Activated naive CD4-positive, alpha-beta T cell treated with anti-CD3 and anti-CD28 coated beads, Interleukin-2, amount 50 U/mL, for 24 hours (primary cell): Measurements from ENCODE around the gene SGCD.

Experiments used
- H3K27ac Mint-ChIP-seq: one replicate; pipeline ENCODE4 v1.8.0; 2021; ENCODE audit warnings: mild to moderate bottlenecking, mixed read lengths
- H3K27me3 Mint-ChIP-seq: one replicate; pipeline ENCODE4 v1.8.0; 2021; ENCODE audit warnings: mixed read lengths
- H3K36me3 Mint-ChIP-seq: one replicate; pipeline ENCODE4 v1.8.0; 2021; ENCODE audit warnings: mixed read lengths
- H3K4me1 Mint-ChIP-seq: one replicate; pipeline ENCODE4 v1.8.0; 2021; ENCODE audit warnings: mixed read lengths
- H3K4me3 Mint-ChIP-seq: one replicate; pipeline ENCODE4 v1.8.0; 2021; ENCODE audit warnings: mild to moderate bottlenecking, mixed read lengths
- H3K9me3 Mint-ChIP-seq: one replicate; pipeline ENCODE4 v1.8.0; 2021; ENCODE audit warnings: mixed read lengths

The SGCD gene

DNA sequence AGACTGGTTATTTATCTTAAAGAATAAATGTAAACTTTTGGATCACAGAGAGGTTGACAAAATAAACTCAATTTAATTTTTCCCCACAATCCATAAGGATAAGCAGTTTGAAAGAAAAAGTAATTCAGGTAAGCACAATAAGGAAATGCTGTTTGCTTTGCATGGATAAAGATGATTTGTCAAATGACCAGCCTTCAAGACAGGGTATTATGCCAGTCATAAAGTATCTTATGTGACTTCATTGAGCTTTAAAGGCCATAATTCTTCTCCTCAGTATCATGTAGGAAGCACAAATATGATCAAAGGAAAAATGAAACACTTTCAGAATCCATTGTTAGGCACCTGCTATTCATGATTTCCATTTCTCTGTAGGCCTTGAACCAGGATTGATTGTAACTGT is 342.5 kb downstream of the SGCD start:
- no peaks in the 10 kb centered on the region for H3K4me1 Mint-ChIP-seq
- no peaks in the 10 kb centered on the region for H3K36me3 Mint-ChIP-seq
- H3K9me3 Mint-ChIP-seq = no peaks in the 10 kb centered on the region
- peaks cover 1% of the 10 kb centered on the region for H3K27me3 Mint-ChIP-seq
- H3K4me3 Mint-ChIP-seq = no peak overlapping the region
- H3K27ac Mint-ChIP-seq = no peak overlapping the region

- Mint-ChIP-seq H3K27me3 (peaks cover 1% of the 10 kb centered on the region), H3K4me3 (no peak overlapping the region)
Observed at GRCh38 chr5:156670615-156671014, 343.7 kb downstream of the SGCD start.

DNA sequence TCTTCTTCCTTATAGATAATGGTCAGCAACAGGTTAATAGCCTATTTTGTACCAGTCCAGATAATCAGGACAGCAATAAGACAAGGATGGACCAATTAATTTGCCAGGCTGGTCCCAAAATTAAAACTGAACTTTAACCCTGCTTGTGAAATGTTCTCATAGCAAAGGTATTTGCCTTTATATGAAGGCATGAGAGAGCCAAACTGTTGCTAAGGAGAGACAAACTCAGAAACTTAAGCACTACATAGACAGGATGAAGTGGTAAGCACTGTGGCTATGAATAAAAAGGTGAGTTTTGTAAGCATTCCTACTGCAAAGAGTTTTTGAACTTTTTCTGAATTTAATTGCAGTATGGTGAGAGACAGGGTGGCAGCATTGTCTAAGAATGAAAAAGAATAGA is 348.4 kb downstream of the SGCD start:
- H3K27ac Mint-ChIP-seq = no peak overlapping the region

More at GRCh38 chr5:156670615-156671014, 343.7 kb downstream of the SGCD start:
- Mint-ChIP-seq H3K4me1 (no peaks in the 10 kb centered on the region), H3K36me3 (no peaks in the 10 kb centered on the region), H3K27ac (no peak overlapping the region), H3K9me3 (no peaks in the 10 kb centered on the region)

DNA sequence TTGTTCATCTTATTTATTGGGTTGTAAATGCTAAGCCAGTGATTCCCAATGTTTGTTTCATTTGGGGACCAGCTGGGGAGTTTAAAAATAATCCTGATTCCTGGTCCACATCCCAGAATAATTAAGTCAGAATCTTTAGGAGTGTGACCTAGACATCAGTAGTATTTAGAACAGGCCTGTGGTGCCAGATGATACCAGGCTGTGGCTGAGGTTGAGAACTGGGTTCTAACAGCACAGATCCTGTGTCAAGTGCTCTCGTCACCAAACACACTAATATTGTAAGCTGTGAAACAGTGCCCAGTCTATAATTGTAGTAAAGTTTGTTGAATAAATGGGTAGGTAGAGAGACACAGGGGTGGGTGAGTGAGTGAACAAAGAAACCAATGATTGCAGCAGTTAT is 351.0 kb downstream of the SGCD start:
- H3K27ac Mint-ChIP-seq = no peak overlapping the region
- no peak overlapping the region for H3K4me3 Mint-ChIP-seq
- peaks cover 3% of the 10 kb centered on the region for H3K27me3 Mint-ChIP-seq
- H3K4me1 Mint-ChIP-seq = no peaks in the 10 kb centered on the region
- H3K36me3 Mint-ChIP-seq = no peaks in the 10 kb centered on the region
- H3K9me3 Mint-ChIP-seq = no peaks in the 10 kb centered on the region

More for the DNA sequence above, 348.4 kb downstream of the SGCD start:
- H3K27me3 Mint-ChIP-seq = peaks cover 3% of the 10 kb centered on the region
- H3K4me1 Mint-ChIP-seq = no peaks in the 10 kb centered on the region
- no peaks in the 10 kb centered on the region for H3K9me3 Mint-ChIP-seq
- no peaks in the 10 kb centered on the region for H3K36me3 Mint-ChIP-seq
- H3K4me3 Mint-ChIP-seq = no peak overlapping the region

DNA sequence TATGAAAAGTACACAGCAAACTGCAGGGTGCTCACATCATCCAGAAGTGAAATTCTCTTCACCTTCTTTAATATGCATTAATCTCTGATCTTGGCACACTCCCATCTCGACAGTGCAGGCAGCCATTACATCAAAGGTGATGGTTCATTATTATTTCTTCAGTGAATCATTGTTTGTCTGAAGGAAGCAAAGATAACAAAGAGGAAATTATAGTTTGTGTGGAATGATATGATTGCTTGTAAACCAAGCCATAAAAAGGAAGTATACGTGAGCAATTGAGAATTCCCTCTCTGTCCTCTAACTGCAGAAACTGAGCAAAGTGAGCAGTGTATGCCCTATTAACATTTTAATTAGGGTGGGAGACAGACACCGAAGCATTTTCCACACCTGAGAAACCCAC is 351.5 kb downstream of the SGCD start:
- Mint-ChIP-seq H3K9me3 (no peaks in the 10 kb centered on the region), H3K27ac (no peak overlapping the region), H3K27me3 (peaks cover 6% of the 10 kb centered on the region), H3K4me3 (no peak overlapping the region), H3K36me3 (no peaks in the 10 kb centered on the region), H3K4me1 (no peaks in the 10 kb centered on the region)

- H3K27me3 Mint-ChIP-seq = peaks cover 6% of the 10 kb centered on the region
- no peaks in the 10 kb centered on the region for H3K9me3 Mint-ChIP-seq
- H3K36me3 Mint-ChIP-seq = no peaks in the 10 kb centered on the region
- no peaks in the 10 kb centered on the region for H3K4me1 Mint-ChIP-seq
- H3K4me3 Mint-ChIP-seq = no peak overlapping the region
- no peak overlapping the region for H3K27ac Mint-ChIP-seq
Observed at GRCh38 chr5:156680831-156681230, 353.9 kb downstream of the SGCD start.

DNA sequence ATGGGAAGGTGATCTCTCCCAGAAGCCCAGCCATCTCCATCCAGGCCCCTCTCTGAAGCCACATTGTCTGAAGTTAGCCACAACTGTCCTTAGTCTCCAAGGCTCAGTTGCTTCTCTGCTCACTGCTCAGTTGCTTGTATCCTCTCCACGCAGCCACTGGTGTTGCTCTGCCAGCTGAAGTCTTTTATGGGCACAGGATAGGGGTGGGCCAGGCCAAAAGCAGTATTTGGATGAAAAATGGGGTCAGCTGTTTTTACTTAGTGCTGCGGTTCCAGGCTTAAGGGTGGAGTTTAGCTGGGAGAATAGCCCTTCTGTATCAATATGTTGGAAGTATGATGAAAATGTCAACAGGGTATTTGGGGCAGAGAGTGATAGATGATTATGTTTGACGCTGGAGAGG is 354.3 kb downstream of the SGCD start:
- no peaks in the 10 kb centered on the region for H3K4me1 Mint-ChIP-seq
- peaks cover 6% of the 10 kb centered on the region for H3K27me3 Mint-ChIP-seq
- H3K27ac Mint-ChIP-seq = no peak overlapping the region
- H3K9me3 Mint-ChIP-seq = no peaks in the 10 kb centered on the region
- H3K36me3 Mint-ChIP-seq = no peaks in the 10 kb centered on the region
- H3K4me3 Mint-ChIP-seq = no peak overlapping the region

GRCh38 chr5:156682971-156683370 is 356.0 kb downstream of the SGCD start:
- Mint-ChIP-seq H3K27me3 (peaks cover 8% of the 10 kb centered on the region), H3K4me3 (no peak overlapping the region), H3K36me3 (no peaks in the 10 kb centered on the region), H3K4me1 (no peaks in the 10 kb centered on the region), H3K27ac (no peak overlapping the region), H3K9me3 (no peaks in the 10 kb centered on the region)

DNA sequence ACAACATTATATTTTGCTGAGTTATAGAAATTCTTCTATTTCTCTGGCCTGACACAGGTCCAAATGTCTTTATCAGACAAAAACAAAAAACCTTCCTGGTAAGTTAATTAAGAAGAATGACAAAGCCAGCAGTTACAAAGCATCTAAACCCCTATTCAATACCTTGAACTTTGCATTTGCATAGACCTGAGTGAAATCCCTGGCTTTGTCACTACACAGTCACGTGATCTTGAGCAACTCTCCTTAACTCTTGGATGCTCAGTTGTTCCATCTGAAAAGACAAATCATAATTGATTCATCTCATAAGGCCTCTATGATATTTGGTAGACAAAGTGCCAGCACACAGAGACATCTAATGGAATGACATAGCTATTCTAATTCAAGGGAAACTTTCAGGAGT is 356.5 kb downstream of the SGCD start:
- Mint-ChIP-seq H3K27me3 (peaks cover 8% of the 10 kb centered on the region), H3K27ac (no peak overlapping the region), H3K9me3 (no peaks in the 10 kb centered on the region), H3K36me3 (no peaks in the 10 kb centered on the region), H3K4me1 (no peaks in the 10 kb centered on the region), H3K4me3 (no peak overlapping the region)

GRCh38 chr5:156684216-156684615 is 357.3 kb downstream of the SGCD start:
- Mint-ChIP-seq H3K27me3 (peaks cover 12% of the 10 kb centered on the region), H3K9me3 (no peaks in the 10 kb centered on the region), H3K4me1 (no peaks in the 10 kb centered on the region), H3K4me3 (no peak overlapping the region), H3K27ac (no peak overlapping the region), H3K36me3 (no peaks in the 10 kb centered on the region)

DNA sequence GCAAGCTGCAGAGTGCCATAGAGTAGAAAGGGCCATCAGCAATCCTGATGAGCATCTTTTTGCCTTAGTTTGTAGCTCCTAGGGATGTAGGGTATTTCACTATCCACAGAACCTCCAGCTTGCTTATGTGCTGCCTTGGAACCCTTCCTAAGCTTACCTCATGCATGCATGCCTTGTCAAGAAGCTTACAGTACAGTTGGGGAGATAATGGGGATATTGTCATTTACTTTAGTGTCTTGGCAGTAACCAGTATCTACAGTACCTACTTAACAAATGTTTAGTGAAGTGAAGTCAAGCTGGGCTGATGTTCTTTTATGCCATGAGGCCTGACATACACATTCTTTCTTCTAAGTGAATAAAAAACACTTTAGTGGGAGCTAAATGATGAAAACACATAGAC is 358.5 kb downstream of the SGCD start:
- no peak overlapping the region for H3K27ac Mint-ChIP-seq
- no peaks in the 10 kb centered on the region for H3K4me1 Mint-ChIP-seq
- peaks cover 14% of the 10 kb centered on the region for H3K27me3 Mint-ChIP-seq
- H3K4me3 Mint-ChIP-seq = no peak overlapping the region
- no peaks in the 10 kb centered on the region for H3K36me3 Mint-ChIP-seq
- no peaks in the 10 kb centered on the region for H3K9me3 Mint-ChIP-seq

GRCh38 chr5:156686380-156686779 is 359.4 kb downstream of the SGCD start:
- Mint-ChIP-seq H3K9me3 (no peaks in the 10 kb centered on the region), H3K36me3 (no peaks in the 10 kb centered on the region), H3K27ac (no peak overlapping the region), H3K4me1 (no peaks in the 10 kb centered on the region), H3K27me3 (peaks cover 16% of the 10 kb centered on the region), H3K4me3 (no peak overlapping the region)

GRCh38 chr5:156686796-156687195 is 359.8 kb downstream of the SGCD start:
- Mint-ChIP-seq H3K27ac (no peak overlapping the region), H3K4me3 (no peak overlapping the region), H3K4me1 (no peaks in the 10 kb centered on the region), H3K27me3 (peaks cover 16% of the 10 kb centered on the region), H3K9me3 (no peaks in the 10 kb centered on the region), H3K36me3 (no peaks in the 10 kb centered on the region)

DNA sequence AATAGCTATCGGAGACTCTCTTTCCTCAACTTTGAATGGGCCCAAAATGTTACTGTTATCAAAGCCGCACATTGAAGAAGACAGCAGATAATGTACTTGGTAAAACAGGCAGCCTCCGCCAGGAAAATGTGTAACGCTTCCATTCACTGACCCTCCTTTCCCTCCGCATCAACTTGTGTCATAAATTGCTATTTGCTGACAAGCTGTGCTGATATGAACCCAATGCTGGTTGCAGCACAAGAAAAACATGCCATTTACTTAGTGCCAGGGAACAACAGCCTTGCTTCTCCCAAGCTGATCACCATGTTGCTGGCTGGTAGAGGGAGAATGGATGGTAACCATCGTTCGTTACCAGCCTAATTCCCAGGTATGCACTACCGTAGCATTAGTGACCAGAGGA is 360.6 kb downstream of the SGCD start:
- H3K4me1 Mint-ChIP-seq = no peaks in the 10 kb centered on the region
- H3K4me3 Mint-ChIP-seq = no peak overlapping the region
- H3K9me3 Mint-ChIP-seq = no peaks in the 10 kb centered on the region
- no peaks in the 10 kb centered on the region for H3K36me3 Mint-ChIP-seq
- H3K27ac Mint-ChIP-seq = no peak overlapping the region
- H3K27me3 Mint-ChIP-seq = peaks cover 16% of the 10 kb centered on the region

DNA sequence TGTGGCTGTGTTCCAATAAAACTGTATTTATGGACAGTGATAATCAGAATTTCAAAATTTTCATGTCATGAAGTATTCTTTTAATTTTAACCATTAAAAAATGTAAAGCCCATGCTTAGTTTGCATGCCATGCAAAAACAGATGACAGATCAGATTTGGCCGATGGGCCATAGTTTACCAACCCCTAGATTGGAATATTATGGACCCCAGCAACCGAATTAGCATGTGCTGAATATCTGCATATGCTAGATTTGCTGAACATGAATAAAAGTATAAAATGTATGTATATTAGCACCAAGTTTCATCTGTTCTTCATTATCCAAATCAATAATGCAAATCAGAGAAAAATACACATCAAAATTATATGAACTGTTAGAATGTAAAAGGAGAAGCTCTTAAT is 364.6 kb downstream of the SGCD start:
- Mint-ChIP-seq H3K4me1 (no peaks in the 10 kb centered on the region), H3K27me3 (peaks cover 11% of the 10 kb centered on the region), H3K9me3 (no peaks in the 10 kb centered on the region), H3K27ac (no peak overlapping the region), H3K4me3 (no peak overlapping the region), H3K36me3 (no peaks in the 10 kb centered on the region)

- H3K4me1 Mint-ChIP-seq = no peaks in the 10 kb centered on the region
- no peaks in the 10 kb centered on the region for H3K36me3 Mint-ChIP-seq
- H3K4me3 Mint-ChIP-seq = no peak overlapping the region
- no peaks in the 10 kb centered on the region for H3K9me3 Mint-ChIP-seq
- H3K27me3 Mint-ChIP-seq = peaks cover 9% of the 10 kb centered on the region
- H3K27ac Mint-ChIP-seq = no peak overlapping the region
Observed at GRCh38 chr5:156693113-156693512, 366.1 kb downstream of the SGCD start.

DNA sequence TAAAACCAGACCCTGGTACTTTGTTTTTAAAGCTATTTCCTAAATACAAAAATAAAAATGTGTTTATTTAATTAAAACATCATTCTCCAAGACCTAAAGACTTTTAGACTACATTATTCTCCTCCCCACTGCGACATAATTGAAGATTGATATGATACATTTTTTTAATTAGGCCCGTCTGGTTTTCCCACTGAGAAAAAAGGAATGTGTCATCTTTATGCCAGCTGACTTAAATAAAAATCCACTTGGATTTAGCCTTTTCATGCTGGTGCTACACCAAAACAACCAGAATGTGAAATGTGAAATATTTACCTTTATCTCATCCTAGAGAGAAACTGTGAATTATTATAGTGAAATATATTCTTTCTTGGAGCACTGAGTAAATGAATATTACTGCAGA is 367.6 kb downstream of the SGCD start:
- Mint-ChIP-seq H3K36me3 (no peaks in the 10 kb centered on the region), H3K9me3 (no peaks in the 10 kb centered on the region), H3K4me3 (no peak overlapping the region), H3K27ac (no peak overlapping the region), H3K27me3 (peaks cover 5% of the 10 kb centered on the region), H3K4me1 (no peaks in the 10 kb centered on the region)
